NOMO-1 treated with DMSO at 0.1 percent for 48 hours (cell line): ENCODE results near the gene NID1.

ENCODE experiments used
- DNase-seq: peaks from one replicate; lab custom pipeline; 2025; ENCODE audit not compliant: unreplicated experiment; lab: John Stamatoyannopoulos, UW

The NID1 gene, protein sequence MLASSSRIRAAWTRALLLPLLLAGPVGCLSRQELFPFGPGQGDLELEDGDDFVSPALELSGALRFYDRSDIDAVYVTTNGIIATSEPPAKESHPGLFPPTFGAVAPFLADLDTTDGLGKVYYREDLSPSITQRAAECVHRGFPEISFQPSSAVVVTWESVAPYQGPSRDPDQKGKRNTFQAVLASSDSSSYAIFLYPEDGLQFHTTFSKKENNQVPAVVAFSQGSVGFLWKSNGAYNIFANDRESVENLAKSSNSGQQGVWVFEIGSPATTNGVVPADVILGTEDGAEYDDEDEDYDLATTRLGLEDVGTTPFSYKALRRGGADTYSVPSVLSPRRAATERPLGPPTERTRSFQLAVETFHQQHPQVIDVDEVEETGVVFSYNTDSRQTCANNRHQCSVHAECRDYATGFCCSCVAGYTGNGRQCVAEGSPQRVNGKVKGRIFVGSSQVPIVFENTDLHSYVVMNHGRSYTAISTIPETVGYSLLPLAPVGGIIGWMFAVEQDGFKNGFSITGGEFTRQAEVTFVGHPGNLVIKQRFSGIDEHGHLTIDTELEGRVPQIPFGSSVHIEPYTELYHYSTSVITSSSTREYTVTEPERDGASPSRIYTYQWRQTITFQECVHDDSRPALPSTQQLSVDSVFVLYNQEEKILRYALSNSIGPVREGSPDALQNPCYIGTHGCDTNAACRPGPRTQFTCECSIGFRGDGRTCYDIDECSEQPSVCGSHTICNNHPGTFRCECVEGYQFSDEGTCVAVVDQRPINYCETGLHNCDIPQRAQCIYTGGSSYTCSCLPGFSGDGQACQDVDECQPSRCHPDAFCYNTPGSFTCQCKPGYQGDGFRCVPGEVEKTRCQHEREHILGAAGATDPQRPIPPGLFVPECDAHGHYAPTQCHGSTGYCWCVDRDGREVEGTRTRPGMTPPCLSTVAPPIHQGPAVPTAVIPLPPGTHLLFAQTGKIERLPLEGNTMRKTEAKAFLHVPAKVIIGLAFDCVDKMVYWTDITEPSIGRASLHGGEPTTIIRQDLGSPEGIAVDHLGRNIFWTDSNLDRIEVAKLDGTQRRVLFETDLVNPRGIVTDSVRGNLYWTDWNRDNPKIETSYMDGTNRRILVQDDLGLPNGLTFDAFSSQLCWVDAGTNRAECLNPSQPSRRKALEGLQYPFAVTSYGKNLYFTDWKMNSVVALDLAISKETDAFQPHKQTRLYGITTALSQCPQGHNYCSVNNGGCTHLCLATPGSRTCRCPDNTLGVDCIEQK

DNA sequence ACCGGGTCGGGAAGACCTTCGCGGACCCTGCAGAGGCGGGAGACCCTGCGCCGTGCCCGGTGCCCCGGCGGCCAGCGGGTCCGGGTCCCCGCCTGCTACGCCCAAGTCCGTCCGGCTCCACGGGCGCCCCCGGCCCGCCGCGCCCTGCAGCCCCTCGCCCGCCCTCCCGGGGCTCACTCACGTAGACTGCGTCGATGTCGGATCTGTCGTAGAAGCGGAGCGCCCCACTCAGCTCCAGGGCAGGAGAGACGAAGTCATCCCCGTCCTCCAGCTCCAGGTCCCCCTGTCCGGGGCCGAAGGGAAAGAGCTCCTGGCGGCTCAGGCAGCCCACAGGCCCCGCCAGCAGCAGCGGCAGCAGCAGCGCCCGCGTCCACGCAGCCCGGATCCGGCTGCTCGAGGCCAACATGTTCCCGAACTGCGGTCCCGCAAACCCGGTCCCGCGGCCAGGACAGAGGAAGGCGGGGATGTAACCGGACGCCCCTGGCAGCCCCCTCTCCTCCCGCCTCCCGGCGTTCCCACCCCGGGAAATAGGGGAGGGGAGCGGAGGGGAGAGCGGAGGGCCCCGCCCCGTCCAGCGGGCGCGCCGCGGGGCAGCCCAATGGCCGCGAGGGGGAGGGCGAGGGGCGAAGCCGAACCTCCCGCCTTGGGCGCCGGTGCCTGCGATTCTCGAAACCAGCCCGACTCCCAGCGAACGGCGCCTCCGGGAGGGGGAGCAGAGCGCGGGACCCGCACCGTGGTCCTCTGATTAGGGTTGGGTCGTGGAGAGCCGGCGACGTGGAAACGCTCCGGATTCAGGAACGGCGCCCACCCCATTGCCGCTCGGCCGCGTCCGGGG, at the start of gene NID1:
NID1 (minus strand) TSS at position 417 of the 835 bp plus-strand sequence; CDS start at position 406, 11 bp downstream.
- DNase-seq: peak; percentile 35

DNA sequence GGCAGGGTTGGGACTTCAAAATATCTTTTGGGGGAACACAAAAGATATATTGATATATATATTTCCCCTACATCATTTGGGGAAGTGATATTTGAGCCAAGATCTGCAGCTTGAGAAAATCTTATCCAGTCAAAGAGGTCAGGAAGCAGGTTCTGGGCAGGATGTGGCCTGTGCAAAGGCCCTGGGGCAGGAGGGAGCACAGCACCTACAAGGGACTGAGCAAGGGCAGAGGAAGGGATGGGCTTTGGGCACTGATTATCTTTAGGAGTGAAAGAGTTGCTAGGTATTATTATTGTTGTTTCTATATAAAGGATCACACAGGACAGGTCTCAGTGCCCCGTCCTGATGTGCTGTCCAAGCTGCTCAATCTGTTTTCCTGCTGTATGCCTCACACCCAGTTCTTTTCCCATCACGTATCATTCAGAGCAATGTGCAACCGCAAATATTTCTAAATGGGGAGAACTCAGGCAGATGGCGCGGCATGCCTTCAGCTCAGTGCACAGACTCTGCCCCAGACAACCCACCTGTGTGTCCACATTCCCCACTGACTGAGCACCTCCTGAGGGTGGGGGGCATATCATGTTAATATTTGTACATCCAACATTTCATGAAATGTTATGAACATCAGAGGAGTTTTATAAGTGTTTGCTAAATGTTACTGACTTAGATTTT, 49.3 kb upstream of the NID1 start:
- DNase-seq: no peak

DNA sequence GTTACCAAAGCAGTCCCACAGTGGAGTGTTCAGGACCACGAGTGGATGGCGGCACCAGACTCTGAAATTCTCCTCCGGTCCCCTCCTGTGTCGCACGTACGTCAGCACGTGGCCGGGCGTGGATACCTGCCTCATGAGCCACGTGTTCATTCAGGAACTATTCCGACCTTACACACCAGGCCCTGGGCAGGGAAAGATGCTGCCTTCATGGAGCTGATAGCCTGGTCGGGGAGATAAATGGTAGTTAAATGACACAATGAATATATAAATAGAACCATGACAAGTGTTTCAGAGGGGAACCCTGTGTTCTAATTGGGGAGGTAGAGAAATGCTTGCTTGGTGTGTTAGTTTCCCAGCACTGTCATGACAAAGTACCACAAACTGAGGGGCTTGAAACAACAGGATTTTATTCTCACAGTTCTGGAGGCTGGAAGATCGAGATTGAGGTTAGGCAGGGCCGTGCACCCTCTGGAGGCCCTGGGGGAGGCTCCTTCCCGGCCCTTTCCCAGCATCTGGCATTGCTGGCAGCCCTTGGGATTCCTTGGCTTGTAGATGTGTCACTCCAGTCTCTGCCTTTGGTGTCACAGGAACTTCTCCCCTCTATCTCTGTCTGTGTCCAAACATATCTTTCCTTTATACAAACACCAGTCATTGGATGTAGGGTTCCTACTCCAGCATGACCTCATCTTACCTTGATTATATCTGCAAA, 48.6 kb upstream of the NID1 start:
- DNase-seq: no peak

DNA sequence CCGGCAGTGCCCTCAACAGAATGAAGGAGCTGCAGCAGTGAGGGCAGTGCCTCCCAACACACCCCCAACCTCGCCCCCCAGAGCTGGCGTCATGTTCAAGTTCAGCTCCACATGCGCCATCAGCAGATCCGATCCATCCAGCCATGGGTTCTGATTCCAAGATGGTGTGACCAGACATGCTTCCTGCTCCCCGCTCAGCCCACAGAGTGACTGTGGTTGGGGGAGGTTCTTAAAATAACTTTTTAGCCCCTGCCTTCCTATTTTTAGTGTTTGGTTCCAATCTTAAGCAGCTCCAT, 47.4 kb upstream of the NID1 start:
- no peak for DNase-seq

DNA sequence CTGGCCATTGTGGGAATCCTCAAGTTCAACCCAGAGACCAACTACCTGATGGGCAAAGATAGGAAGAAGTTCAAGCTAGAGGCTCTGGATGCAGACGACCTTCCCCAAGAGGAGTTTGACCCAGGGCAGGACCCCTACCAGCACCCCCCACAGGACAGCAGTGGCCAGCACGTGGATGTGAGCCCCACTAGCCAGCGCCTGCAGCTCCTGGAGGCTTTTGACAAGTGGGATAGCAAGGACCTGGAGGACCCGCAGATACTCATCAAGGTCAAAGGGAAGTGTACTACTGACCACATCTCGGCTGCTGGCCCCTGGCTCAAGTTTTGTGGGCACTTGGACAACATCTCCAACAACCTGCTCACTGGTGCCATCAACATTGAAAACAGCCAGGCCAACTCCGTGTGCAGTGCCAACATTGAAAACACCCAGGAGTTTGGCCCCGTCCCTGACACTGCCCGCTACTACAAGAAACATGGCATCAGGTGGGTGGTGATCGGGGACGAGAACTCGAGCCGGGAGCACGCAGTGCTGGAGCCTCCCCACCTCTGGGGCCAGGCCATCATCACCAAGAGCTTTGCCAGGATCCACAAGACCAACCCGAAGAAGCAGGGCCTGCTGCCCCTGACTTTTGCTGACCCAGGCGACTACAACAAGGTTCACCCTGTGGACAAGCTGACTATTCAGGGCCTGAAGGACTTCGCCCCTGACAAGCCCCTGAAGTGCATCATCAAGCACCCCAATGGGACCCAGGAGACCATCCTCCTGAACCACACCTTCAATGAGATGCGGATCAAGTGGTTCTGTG, 46.8 kb upstream of the NID1 start:
- DNase-seq: no peak

DNA sequence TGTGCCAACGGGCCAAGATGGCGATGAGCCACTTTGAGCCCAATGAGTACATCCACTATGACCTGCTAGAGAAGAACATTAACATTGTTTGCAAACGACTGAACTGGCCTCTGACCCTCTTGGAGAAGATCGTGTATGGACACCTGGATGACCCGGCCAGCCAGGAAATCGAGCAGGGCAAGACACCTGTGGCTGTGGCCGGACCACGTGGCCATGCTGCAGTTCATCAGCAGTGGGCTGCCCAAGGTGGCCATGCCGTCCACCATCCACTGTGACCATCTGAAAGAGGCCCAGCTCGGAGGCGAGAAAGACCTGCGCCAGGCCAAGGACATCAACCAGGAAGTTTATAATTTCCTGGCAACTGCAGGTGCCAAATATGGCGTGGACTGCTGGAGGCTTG, 45.2 kb upstream of the NID1 start:
- DNase-seq: no peak

DNA sequence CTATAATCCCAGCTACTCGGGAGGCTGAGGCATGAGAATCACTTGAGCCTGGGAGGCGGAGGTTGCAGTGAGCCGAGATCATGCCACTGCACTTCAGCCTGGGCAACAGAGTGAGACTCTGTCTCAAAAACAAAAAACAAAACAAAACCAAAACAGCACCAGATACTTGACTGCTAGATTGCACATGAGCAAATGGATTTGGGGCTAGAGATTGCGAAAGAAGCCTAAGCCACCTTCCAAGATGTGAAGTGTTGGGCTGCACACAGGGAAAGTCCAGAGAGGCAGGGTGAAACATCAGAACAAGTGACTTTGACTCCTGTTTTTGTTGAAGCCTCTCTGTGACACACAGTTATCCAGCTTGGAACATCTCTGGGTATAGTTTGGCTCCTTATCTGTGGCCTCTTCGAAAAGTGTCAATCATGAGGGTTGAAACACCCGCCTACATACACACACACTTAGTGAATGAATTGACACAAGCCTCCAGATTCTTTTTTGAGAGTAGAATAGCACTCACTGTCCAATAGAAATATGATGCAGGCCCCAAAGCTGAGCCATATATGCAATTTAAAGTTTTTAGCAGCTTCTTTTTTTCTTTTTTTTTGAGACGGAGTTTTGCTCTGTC, 43.2 kb upstream of the NID1 start:
- no peak for DNase-seq

DNA sequence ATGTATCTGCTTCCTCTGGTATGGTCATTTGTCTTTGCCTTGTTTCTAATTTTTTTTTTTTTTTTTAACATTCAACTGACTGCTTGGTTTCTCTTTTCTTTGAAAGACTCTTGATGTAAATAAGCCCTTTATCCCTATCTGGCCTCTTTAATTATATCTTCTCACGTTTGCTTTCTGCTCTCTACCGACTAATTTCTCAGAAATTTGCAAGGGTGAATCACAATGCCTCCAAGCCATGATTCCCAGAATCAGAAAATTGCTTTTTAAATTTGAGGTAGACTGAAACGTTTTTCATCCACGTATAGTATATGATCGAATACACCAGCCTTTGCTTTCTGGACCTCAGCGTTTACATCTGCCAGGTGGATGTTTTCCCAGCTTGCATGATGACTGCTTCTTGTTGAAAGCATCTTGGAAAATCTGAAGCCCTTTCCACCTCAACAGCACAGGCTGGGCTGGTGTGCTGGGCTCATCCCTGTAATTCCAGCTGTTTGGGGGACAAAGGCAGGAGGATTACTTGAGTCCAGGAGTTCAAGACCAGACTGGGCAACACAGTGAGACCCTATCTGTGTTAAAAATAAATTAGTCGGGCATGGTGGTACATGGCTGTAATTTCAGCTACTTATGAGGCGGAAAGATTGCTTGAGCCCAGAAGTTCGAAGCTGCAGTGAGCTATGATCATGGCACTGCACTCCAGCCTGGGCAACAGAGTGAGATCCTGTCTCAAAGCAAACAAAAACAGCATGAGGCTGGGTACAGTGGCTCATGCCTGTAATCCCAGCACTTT, 42.4 kb upstream of the NID1 start:
- no peak for DNase-seq

DNA sequence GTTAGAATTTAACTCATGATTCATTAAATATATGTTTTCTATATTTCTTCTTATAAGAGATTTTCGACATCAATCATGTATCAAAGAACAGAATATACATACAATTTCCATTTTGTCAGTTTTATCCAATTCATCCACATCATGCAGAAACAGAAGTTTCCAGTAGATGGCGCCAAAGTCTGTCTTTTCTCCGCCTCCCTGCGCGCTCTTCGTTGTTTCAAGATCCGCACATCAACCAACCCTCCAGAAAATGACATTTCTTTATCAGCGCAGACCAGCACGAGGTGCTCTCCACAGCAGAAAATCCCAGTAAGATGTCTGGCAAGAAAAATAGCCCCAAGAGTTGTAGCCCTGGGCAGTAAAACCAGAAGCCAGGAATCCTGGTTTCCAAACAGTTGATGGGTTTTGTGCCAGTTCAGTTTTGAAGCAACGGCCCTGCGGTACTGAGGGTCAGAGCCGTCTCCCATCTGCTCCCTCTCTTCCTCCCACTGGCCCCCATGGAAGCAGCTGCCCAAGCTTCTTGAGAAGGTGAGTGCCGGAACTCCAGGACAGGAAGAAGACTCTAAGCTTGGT, 38.8 kb upstream of the NID1 start:
- DNase-seq: peak; percentile 54

DNA sequence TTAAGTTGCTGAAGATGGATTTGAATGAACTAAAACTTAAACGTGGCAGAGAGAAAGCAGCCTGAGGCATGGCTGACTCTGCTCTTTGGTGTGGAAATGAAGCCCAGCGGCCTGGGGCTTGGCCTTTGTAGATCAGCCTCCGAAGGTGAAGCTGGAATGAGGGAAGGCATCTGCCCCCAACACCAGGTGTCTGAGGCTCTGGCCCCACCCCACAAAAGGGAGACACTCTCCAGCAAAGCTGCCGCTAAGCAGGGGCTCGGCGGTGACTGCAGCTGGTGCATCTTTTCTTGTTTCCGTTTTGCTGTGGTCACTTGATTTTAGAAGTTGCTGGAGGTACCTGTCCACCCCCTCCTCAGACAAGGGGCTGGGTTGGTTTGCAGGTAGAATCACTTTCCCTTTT, 38.2 kb upstream of the NID1 start:
- DNase-seq: no peak

DNA sequence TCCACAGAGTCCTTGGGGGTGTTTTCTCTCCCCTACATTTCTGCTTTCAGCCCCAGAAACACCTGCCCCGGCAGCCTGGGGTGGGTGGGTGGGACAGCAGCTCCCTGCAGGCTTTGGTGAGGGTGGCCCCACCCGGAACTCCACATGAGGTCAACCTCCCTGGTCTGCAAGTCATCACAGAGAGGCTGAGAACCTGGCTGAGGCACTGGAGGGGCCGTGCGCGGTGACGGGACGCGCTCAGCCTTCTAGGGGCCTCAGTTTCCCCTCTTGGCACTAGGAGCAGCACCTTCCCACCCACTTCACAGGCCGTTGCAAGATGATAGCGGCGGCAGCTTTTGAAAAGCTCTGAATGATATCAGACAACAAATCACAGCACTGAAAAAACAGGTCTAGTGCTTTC, 37.7 kb upstream of the NID1 start:
- DNase-seq: no peak

DNA sequence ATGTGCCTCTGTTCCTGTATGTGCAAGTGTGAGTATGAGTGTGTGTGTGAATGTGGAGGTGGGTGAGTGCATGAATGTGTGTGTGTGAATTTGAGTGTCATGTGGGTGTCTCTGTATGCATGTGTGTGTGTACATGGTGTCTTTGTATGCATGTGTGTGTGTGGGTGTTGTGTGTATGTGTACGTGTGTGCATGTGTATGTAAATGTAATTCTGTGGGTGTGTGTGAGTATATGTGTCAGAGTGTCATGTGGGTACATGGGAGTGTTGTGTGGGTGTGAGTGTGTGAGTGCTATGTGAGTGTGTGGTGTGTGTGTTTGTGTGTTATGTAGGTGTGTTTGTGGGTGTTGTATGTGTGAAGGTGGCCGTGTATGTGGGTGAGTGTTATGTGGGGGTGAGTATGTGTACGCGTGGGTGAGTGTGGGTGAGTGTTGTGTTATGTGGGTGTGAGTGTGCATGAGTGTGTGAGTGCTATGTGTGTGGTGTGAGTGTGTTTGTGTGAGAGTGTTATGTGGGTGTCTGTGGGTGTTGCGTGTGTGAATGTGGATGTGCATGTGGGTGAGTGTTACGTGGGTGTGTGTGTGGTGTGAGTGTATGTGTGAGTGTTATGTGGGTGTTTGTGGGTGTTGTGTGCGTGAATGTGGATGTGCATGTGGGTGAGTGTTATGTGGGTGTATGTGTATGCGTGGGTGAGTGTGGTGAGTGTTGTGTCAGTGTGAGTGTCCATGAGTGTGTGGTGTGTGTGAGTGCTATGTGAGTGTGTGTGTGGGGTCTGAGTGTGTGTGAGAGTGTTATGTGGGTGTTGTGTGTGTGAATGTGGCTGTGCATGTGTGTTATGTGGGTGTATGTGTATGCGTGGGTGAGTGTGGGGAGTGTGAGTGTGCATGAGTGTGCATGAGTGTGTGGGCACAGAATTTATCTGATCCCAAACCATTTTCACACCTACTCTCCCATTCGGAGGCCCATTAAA, 36.6 kb upstream of the NID1 start:
- no peak for DNase-seq

DNA sequence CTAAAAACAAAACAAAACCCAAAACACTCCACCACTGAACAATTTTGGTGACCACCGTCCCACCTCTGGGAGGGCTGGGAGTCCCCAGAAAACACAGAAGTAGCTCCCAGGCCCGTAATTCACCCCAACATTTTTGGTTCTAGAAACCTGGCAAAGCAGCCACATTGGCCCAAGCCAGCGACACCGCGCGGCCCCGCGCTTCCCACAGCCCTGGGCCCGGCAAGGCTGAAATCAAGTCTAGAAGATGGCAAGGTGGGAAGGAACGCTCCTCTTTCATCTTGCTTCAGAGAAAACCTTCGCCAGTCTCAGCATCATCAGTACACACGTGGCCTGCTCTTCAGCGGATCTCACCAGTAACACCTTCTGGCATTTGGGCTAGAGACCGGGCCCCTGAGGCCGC, 35.9 kb upstream of the NID1 start:
- no peak for DNase-seq

DNA sequence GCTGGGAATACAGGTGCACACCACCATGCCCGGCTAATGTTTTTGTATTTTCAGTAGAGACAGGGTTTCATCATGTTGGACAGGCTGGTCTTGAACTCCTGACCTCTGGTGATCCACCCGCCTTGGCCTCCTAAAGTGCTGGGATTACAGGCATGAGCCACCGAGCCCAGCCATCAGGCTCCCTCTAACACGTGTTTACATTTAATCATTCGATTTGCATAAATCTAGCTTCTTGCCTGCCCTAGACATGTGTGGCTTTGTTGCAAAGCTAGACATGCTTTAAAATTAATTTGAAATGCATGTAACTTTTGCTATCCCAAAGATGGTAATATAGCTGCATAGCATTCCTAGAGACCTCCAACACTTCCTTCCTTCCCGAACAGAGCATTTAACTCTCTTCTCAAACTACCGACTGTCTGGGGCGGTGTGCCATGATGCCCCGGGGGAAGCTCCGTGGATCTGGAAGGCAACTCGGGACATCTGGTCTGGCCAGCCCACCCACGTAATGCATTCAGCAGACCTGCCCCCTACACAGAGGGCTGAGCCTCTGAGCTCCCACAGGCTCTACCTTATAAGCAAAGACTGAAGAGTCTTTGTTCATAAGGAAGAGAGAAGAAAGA, 34.6 kb upstream of the NID1 start:
- no peak for DNase-seq

DNA sequence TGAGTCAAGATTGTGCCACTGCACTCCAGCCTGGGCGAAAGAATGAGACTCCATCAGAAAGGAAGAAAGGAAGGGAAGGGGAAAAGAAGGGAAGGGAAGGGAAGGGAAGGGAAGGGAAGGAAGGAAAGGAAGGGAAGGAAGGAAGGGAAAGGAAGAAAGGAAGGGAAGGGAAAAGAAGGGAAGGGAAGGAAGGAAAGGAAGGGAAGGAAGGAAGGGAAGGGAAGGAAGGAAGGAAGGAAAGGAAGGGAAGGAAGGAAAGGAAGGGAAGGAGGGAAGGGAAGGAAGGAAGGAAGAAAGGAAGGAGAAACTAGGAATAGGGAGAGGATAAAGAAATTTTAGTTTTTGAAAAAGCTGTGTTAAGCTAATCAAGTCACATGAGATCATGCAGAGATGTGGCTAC, 33.4 kb upstream of the NID1 start:
- no peak for DNase-seq
